Measurements from ENCODE around the gene TAX1BP3.

Gene TAX1BP3

DNA sequence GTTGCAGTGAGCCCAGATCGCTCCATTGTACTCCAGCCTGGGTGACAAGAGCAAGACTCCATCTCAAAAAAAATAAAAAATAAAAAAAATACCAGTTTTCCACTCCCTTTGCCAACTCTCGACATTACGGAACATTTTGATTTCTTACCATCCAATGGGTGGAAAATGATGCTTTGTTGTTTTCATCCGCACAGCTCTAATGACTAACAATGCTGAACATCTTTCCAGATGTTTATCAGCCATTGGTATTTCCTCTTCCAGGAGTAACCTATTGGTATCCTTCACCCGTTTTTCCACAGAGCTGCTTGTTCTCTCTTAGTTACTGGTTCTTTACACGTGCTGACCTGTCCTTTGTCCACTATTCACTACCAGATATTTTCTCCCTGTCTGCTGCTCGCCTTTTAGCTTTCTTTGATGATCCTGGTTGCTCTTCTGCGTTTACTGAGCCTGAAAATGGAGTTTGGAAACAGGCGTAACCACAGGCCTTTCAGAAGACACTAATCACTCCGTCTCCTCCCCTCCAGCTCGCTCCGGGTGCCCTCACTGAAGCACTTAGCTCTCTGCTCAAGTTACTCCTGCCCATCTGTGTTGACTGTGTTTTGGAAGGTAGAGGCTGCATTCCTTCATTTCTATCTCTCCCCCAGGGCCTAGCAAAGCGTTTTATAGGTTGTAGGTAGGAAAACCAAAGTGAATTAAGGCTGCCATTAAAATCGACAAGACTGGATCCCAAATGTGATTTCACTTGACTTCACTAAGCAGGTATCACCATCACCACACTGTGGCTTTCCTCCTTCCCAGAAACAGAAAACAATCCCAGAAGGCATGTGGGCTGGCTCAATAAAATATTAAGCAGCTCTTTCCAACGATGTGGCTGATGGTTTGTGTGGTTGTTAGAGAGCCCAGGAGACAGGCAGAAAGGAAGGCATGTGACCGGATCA lies 41.3 kb downstream of the TAX1BP3 start:
- no peak for DNase-seq (ENCODE audit: low read depth)

DNA sequence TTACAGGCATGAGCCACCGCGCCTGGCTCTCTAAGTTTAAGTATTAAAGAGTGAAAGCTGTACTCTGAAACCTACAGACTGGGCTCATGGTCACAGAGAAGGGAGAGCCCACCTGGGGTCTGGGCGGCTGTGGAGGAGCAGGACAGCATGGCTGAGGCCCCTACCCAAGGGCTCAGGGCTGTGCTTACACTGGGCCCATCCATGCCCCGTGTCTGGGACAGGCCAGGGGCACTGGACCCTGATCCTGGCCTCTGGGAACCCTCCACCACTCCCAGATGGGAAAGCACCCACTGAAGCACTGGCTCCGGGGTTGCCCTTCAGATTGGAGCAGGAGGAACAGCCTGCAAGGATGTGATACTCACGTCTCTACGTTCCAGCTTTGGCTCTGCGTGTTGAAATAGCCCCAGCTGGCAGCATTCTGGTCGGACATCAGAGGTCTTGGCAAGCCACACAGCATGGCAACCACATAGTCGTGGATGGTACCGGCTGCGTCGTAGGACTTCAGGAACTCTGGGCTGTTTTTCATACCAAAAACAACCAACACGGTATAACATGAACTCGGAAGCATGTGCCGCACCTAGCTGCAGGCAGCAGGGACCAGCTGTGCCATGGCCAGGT lies 45.3 kb downstream of the TAX1BP3 start:
- DNase-seq (ENCODE audit: low read depth): no peak

DNA sequence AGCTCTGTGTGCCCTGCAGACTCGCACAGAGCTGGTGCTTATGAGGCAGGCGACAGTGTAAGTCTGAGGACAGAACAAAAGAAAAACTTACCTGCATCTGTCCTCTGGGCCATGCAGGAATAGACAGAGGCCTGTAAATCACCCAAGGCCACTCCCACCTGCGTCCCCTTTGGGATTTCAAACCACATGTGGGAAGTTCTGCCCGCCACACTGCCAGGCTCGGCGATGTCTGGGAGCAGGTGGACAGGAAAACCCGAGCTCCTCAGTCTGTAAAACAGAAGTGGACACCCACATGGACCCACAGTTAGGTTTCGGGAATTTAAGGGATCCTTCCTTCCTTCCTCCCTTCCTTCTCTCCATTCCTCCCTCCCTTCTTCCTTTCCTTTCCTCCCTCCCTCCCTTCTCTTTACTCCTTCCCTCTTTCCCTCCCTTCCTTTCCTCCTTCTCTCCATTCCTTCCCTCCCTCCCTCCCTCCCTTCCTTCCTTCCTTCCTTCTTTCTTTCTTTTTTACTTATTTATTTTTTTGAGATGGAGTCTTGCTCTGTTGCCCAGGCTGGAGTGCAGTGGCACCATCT lies 47.1 kb downstream of the TAX1BP3 start:
- no peak for DNase-seq (ENCODE audit: low read depth)

DNA sequence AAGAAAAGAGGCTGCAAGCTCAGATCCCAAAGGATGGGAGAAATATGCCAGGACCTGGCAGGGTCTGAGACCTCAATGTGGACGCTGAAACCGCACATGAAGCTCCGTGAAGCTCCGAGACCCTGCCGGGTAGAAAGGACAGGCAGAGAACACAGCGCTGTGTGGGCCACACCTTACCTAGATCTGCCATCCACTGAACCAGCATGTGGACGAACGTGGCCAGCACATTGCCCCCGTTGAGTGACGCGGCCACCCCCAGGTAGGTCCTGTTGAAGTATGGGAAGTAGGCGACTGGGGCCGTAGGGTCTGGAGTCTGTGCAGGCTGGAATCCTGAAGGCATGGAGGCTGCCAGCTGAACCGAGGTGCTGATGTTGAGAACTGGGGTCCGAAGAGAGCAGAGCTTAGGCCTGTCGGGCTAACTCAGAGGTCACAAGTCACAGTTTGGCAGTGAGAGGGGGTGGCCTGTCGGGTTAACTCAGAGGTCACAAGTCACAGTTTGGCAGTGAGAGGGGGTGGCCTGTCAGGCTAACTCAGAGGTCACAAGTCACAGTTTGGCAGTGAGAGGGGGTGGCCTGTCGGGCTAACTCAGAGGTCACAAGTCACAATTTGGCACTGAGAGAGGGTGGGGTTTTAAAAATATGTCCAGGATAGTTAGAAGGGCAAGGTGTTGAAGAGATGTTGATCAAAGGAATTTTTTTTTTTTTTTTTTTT lies 53.1 kb downstream of the TAX1BP3 start:
- no peak for DNase-seq (ENCODE audit: low read depth)

DNA sequence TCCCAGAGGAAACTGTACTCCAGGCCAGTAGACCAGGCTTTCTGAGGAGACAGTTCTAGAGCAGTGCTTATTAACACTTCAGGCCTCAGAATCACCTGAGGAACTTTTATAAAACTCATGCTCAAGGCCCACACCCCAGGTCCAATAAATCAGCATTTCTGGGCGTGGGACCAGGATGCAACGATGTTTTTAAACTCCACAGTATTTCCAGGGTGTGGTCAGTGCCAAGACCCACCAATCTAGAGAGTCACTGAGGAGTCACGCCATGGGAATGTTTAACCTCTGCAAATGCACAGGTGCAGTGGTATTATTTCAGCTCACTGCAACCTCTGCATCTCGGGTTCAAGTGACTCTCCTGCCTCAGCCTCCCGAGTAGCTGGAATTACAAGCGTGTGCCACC lies 55.3 kb downstream of the TAX1BP3 start:
- DNase-seq (ENCODE audit: low read depth): no peak
